HTERT RPE-1 (cell line): ENCODE data around the gene KIF25.
"Not testable (repeated sequence)": the region's sequence is repeated elsewhere in the genome, so short reads cannot be mapped to it uniquely, and the experiment has no call there.

Experiments used
- in situ Hi-C: fragments of 300-500 bp; cut with MboI; formaldehyde crosslinking; loops from 4 replicates; pipeline ENCODE4 v1.14.3; 2020; ENCODE audit warnings: low sequenced_read_pairs

KIF25 gene

GRCh38 chr6:167993831-167994230 is 3.6 kb upstream of the KIF25 start:
- in situ Hi-C loops = no loop called here

GRCh38 chr6:167995302-167995701 is 2.2 kb upstream of the KIF25 start:
- in situ Hi-C loops = no loop called here

GRCh38 chr6:167995731-167996151 is 1.7 kb upstream of the KIF25 start:
- in situ Hi-C loops = no loop called here

- in situ Hi-C loops = no loop called here
Measured at GRCh38 chr6:167996424-167997199, 859 bp upstream of the KIF25 start.

GRCh38 chr6:167998215-167998614 is 744 bp downstream of the KIF25 start:
- in situ Hi-C loops = no loop called here

- in situ Hi-C loops = no loop called here
Measured at GRCh38 chr6:168000198-168001028, 2.9 kb downstream of the KIF25 start.

- in situ Hi-C loops = no loop called here
Measured at GRCh38 chr6:168001029-168001332, 3.5 kb downstream of the KIF25 start.

GRCh38 chr6:168001514-168001913 is 4.0 kb downstream of the KIF25 start:
- in situ Hi-C loops = not testable (repeated sequence)

- in situ Hi-C loops = no loop called here
Measured at GRCh38 chr6:168002804-168003203, 5.3 kb downstream of the KIF25 start.

- in situ Hi-C loops = no loop called here
Measured at GRCh38 chr6:168004023-168004422, 6.6 kb downstream of the KIF25 start.

GRCh38 chr6:168004945-168005344 is 7.5 kb downstream of the KIF25 start:
- in situ Hi-C loops = no loop called here

- in situ Hi-C loops = no loop called here
Measured at GRCh38 chr6:168005796-168006195, 8.3 kb downstream of the KIF25 start.

GRCh38 chr6:168007592-168008338 is 10.3 kb downstream of the KIF25 start:
- in situ Hi-C loops = no loop called here

GRCh38 chr6:168009331-168009730 is 11.9 kb downstream of the KIF25 start:
- in situ Hi-C loops = no loop called here

- in situ Hi-C loops = no loop called here
Measured at GRCh38 chr6:168011291-168011690, 13.8 kb downstream of the KIF25 start.

- in situ Hi-C loops = no loop called here
Measured at GRCh38 chr6:168012431-168013249, 15.2 kb downstream of the KIF25 start.

GRCh38 chr6:168013250-168013915 is 15.9 kb downstream of the KIF25 start:
- in situ Hi-C loops = no loop called here

GRCh38 chr6:168014428-168014827 is 17.0 kb downstream of the KIF25 start:
- in situ Hi-C loops = no loop called here

GRCh38 chr6:168015009-168015408 is 17.5 kb downstream of the KIF25 start:
- in situ Hi-C loops = no loop called here

- in situ Hi-C loops = no loop called here
Measured at GRCh38 chr6:168015482-168016175, 18.2 kb downstream of the KIF25 start.
